Testis (tissue), 2 donors: ENCODE results near the gene NUBPL.

ENCODE experiments used
- POLR2A ChIP-seq: fragments of 450-650 bp; IDR thresholded peaks from one replicate; pipeline ENCODE4 v1.6.1; 2017; ENCODE audit warnings: antibody characterized with exemption, mild to moderate bottlenecking, moderate library complexity
- TF ChIP-seq, protein P1 (sequence below), 3 experiments: fragments of 450-650 bp in 2 of 3; fragments of 200-600 bp in 1 of 3; sonication (generic) in 1 of 3; IDR thresholded peaks; one replicate each; pipeline ENCODE4 v1.5.1; 2016 to 2019; ENCODE audit warnings: antibody characterized with exemption in 3 of 3, mild to moderate bottlenecking in 2 of 3, moderate library complexity in 1 of 3

DNA sequence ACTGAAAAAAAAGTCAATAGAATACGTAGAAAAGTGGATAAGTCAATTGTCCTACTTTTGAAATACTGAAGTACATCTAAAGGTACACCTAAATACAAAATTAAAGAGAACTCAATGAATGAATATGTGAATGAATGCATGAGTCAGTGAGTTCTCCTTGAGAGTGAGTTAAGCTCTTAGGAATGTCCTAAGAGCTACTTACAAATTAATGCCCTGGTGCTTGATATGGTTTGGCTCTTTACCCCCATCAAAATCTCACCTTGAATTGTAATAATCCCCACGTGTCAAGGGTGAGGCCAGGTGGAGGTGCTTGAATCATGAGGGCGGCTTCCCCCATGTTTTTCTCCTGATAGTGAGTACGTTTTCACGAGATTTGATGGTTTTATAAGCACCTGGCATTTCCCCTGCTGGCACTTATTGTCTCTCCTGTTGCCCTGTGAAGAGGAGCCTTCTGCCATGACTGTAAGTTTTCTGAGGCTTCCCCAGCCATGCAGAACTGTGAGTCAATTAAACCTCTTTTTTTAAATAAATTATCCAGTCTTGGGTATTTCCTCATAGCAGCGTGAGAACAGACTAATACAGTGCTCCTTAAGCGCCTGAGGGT lies 323.7 kb downstream of the NUBPL start:
- TF ChIP-seq, protein P1, sequence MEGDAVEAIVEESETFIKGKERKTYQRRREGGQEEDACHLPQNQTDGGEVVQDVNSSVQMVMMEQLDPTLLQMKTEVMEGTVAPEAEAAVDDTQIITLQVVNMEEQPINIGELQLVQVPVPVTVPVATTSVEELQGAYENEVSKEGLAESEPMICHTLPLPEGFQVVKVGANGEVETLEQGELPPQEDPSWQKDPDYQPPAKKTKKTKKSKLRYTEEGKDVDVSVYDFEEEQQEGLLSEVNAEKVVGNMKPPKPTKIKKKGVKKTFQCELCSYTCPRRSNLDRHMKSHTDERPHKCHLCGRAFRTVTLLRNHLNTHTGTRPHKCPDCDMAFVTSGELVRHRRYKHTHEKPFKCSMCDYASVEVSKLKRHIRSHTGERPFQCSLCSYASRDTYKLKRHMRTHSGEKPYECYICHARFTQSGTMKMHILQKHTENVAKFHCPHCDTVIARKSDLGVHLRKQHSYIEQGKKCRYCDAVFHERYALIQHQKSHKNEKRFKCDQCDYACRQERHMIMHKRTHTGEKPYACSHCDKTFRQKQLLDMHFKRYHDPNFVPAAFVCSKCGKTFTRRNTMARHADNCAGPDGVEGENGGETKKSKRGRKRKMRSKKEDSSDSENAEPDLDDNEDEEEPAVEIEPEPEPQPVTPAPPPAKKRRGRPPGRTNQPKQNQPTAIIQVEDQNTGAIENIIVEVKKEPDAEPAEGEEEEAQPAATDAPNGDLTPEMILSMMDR (IDR thresholded peaks at IDR 0.05) = no peak
- no peak for TF ChIP-seq POLR2A
